ENCODE data around the gene LRP1-AS.

The LRP1-AS gene

GRCh38 chr12:57116580-57117281 is 30.7 kb downstream of the LRP1-AS start:
- no peak for DNase-seq

- DNase-seq = no peak
Measured at GRCh38 chr12:57112492-57113294, 34.7 kb downstream of the LRP1-AS start.

GRCh38 chr12:57111031-57111734 is 36.2 kb downstream of the LRP1-AS start, which contains the start of gene STAT6:
Gene STAT6, minus strand, starts transcription at chr12:57111362. Its CDS starts 3,084 bp downstream, at chr12:57108278.
- no peak for DNase-seq

GRCh38 chr12:57110104-57111030 is 37.1 kb downstream of the LRP1-AS start:
- DNase-seq = peak; percentile 19

- no peak for DNase-seq
Measured at GRCh38 chr12:57109207-57110103, 38.0 kb downstream of the LRP1-AS start.

- DNase-seq = no peak
Measured at GRCh38 chr12:57107456-57108155, 39.8 kb downstream of the LRP1-AS start.

GRCh38 chr12:57106021-57106708 is 41.3 kb downstream of the LRP1-AS start:
- no peak for DNase-seq

GRCh38 chr12:57105011-57105753 is 42.2 kb downstream of the LRP1-AS start:
- no peak for DNase-seq

GRCh38 chr12:57104292-57104910 is 43.0 kb downstream of the LRP1-AS start:
- DNase-seq = no peak

GRCh38 chr12:57103856-57104255 is 43.6 kb downstream of the LRP1-AS start:
- DNase-seq = no peak

GRCh38 chr12:57101892-57102695 is 45.3 kb downstream of the LRP1-AS start:
- DNase-seq = no peak

- DNase-seq = no peak
Measured at GRCh38 chr12:57099766-57100165, 47.7 kb downstream of the LRP1-AS start.

GRCh38 chr12:57099047-57099714 is 48.2 kb downstream of the LRP1-AS start:
- no peak for DNase-seq

GRCh38 chr12:57098546-57098945 is 48.9 kb downstream of the LRP1-AS start:
- no peak for DNase-seq

GRCh38 chr12:57097554-57097835 is 49.9 kb downstream of the LRP1-AS start:
- DNase-seq = no peak

GRCh38 chr12:57096748-57097553 is 50.5 kb downstream of the LRP1-AS start:
- DNase-seq = no peak

- no peak for DNase-seq
Measured at GRCh38 chr12:57096099-57096572, 51.3 kb downstream of the LRP1-AS start.
